GM21367 (cell line): Measurements from ENCODE around the gene FMNL1.
"Not testable (repeated sequence)": the region's sequence is repeated elsewhere in the genome, so short reads cannot be mapped to it uniquely, and the experiment has no call there.

ENCODE experiments used
- ATAC-seq: cut with Tn5 transposase; IDR thresholded peaks from one replicate; pipeline ENCODE4 v1.9.1; 2021; ENCODE audit not compliant: unreplicated experiment

The FMNL1 gene, protein sequence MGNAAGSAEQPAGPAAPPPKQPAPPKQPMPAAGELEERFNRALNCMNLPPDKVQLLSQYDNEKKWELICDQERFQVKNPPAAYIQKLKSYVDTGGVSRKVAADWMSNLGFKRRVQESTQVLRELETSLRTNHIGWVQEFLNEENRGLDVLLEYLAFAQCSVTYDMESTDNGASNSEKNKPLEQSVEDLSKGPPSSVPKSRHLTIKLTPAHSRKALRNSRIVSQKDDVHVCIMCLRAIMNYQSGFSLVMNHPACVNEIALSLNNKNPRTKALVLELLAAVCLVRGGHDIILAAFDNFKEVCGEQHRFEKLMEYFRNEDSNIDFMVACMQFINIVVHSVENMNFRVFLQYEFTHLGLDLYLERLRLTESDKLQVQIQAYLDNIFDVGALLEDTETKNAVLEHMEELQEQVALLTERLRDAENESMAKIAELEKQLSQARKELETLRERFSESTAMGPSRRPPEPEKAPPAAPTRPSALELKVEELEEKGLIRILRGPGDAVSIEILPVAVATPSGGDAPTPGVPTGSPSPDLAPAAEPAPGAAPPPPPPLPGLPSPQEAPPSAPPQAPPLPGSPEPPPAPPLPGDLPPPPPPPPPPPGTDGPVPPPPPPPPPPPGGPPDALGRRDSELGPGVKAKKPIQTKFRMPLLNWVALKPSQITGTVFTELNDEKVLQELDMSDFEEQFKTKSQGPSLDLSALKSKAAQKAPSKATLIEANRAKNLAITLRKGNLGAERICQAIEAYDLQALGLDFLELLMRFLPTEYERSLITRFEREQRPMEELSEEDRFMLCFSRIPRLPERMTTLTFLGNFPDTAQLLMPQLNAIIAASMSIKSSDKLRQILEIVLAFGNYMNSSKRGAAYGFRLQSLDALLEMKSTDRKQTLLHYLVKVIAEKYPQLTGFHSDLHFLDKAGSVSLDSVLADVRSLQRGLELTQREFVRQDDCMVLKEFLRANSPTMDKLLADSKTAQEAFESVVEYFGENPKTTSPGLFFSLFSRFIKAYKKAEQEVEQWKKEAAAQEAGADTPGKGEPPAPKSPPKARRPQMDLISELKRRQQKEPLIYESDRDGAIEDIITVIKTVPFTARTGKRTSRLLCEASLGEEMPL

DNA sequence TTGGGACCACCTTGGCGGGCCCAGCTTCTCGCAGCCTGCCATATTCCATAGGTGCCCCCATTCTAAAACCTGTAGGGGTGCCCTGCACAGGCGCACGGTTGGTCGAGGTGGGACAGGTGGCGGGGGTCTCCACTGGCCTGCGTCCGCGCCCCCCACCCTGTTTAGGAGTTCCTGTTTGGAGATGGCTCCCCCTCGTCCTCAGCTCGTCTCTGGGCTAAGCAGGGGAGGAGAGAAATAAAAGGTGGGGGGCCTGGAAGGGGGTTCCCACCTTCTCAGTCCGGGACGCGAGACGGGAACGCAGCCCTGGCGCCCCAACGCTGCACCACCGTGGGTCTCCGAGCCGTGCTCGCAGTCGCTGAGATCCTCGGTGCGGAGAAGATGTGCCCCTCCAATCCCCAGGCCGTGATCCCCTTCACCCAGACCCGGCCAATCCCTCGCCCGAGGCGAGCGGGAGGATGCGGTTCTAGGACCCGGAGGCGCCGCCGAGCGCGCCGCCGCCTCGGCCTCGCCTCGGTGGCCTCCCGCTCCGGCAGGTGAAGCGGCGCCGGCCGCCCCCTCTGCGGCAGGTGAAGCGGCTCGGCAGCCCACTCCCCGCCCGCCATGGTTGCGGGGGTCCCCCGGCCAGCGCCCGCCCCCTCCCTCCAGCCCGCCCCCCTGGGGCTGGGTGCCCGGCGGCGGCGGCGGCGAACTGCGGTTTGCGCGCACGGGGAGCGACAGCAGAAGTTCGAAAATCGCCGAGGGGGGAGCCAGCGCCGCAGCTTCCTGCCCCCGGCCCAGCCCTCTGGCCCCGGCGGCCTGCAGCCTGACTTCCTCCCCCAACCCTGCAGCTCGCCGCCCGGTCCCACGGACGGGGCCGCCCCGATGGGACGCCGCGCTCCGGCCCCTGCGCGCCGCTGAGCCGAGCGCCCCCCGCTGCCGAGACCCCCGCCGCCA is at the start of gene FMNL1:
TSS of gene FMNL1 (plus strand) at position 805 of the 933 bp plus-strand sequence. CDS start 240 bp downstream, outside the sequence.
- no peak for ATAC-seq

DNA sequence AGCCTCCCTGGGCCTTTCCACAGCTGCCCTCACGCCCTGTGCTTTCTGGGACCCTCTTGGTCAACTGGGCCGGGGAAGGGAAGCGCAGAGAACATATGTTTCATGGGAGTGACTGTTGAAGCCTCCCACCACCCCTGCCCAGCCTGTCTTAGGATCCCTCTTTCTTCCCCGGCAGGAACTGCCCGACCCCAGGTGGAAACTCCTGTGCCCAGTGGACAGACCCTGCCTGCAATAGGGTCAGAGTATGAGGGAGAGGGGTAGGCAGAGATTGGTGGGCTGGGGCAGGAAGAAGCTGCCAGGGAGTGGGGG is 49.5 kb upstream of the FMNL1 start:
- no peak for ATAC-seq

DNA sequence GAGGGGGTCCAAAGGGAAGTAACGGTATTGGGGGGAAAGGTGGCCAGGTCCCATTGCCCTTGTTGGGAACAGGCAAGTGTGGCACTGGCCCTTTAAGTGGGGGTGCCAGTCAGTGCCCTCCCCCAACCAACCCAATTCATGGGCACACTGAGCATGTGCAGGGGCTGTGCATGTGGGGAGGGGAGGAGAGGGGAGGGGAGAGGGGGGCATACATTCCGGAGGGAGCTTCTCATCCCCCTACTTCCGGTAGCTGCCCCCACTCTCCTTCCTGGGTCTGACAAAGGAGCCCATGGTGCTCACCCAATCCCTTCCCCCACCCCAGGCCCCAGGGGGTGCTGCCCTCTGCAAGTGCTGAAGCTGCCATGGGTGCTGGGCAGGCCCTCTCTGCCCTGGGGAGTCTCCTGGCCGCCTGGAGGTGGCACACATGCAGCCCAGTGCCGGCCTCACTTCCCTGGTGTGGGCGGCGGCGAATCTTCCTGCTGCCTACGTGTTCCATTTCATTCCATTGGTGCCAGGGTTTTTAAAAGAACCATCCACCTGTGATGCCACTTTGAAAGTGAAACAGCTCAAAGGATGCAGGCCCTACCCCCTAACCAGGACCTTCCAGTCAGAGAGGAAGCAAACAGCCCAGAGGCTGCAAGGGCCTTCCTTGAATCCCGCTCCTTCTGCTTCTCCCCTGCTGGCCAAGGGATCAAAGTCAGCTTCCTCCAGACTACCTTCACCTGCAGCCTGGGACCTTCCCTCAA is 49.0 kb upstream of the FMNL1 start:
- no peak for ATAC-seq

DNA sequence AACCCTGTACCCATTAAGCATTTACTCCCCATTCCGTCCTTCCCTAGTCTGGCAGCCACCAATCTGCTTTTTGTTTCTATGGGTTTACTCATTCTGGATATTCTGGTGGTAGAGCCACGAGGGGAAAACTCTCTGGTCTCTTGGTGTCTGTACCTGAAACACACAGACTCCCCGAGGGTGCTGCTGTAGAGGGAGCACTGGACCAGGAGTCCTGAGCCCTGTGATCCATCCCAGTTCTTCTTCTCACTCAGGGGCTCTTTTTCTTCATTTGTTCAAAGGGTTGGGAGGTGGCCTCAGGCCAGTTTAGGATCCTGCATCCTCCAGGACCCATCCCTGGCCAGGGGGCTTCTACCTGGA is 45.9 kb upstream of the FMNL1 start:
- no peak for ATAC-seq

DNA sequence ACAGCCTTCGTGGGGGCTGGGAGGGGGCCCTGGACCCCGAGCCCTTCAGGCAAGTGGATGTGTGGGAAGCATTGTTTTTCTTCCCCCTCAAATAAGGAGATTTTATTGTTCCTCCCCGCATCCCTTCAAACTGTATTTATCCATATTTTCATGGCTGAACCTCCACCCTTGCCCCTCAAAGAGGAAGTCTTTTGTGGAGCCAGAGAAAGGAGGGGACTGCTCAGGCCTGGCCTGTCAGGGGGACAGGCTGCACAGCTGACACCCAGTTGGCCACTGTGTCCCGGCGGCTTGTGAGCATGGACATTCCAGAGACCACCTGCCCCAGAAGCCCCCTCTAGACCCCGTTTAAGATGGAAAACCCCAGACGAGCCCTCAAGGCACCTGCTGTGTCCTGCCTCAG is 44.1 kb upstream of the FMNL1 start:
- ATAC-seq, result no peak

DNA sequence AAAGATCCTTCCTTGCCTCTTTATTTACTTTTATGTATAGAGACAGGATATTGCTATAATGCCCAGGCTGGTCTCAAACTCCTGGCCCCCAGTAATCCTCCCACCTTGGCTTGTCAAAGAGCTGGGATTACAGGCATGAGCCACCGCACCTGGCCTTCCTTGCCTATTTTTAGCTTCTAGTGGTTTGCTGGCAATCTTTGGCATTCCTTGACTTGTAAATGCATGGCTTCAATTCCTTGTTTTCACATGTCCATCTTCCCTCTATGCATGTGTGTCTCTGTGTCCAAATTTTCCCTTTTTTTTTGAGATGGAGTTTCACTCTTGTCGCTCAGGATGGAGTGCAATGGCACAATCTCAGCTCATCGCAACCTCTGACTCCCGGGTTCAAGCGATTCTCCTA is 37.5 kb upstream of the FMNL1 start:
- no peak for ATAC-seq

DNA sequence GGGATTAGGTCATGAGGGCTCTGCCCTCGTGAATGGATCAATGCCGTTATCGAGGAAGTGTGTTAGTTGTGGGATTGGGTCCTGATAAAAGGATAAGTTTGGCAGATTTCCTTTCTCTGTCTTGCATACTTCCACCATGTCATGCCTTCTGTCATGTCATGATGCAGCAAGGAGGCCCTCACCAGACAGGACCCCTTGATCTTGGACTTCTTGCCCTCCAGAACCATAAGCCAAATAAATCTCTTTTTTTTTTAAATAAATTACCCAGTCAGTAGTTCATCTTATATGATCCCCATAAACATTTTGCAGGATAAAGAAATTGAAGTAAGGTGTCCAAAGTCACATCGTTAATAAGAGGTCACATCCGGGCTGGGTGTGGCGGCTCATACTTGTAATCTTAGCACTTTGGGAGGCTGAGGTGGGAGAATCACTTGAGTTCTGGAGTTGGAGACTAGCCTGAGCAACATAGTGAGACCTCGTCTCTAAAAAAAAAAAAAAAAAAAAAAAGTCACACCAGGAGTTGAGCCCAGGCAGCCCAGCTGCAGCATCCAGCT is 34.8 kb upstream of the FMNL1 start:
- ATAC-seq, result no peak

DNA sequence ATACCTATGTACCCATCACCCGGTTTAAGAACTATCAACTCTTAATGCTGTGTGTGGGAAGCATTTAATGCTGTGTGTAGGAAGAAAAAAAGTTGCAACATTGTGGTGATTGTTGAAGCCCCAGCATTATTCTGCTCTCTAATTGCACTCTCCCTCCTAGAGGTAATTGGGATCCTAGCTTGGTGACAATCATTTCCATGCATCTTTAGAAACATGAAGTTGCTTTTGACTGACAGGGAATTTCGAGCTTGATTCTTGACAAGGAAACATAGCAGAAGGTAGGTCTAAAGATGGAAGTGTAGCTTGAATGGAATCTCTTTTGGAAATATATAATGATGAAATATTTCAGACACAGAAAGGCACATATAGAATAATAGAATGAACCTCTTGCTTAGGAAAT is 32.7 kb upstream of the FMNL1 start:
- no peak for ATAC-seq

DNA sequence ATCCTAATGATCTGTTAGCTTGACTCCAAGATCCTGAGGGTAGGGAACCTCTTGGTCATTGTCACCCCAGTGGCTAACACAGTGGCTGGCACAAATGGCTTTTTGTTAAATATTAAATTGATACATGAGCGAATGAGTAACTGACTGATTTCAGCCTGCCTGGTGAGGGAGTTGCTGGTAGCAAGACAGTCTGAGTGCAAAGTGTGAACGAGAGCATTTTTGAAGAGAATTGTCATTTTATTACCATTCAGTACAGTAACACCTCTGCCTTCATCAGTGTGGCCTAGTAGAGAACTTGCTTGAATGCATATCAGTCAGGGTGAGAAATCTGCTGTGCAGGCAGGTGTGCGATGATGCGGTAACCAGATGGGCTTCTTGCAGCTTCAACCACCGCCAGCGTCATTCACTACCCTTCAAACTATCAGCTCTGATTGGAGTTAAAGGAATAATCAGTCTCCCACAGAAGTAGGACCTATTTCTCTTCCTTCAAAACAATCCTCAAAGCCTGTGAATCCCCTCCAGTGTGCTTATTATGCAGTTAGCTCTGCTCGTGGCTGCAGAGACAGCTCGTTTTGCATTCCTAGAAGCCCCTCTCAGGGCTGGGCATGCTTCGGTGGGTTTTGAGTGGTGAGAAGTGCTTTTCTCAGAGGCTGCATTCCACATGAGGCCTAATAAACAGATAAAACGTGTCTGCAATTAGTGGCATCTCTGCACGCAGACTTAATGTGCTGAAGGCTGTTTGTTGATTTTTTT is 31.0 kb upstream of the FMNL1 start:
- ATAC-seq, result no peak

DNA sequence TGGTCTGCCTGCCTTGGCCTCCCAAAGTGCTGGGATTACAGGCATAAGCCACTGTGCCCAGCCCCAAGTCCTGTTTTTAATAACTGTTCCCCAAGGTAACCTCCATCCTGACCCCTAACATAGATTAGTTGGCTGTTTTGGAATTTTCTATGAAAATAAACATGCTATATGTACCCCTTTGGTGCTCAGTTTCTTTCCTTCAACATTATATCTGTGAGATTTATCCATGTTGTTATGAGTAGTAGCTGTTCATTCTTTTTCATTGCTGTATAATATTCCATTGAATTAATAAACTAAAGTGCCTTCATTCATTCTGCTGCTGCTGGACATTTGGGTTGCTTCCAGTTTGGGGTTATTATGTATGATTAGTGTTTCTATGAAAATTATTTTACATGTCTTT is 26.3 kb upstream of the FMNL1 start:
- no peak for ATAC-seq

DNA sequence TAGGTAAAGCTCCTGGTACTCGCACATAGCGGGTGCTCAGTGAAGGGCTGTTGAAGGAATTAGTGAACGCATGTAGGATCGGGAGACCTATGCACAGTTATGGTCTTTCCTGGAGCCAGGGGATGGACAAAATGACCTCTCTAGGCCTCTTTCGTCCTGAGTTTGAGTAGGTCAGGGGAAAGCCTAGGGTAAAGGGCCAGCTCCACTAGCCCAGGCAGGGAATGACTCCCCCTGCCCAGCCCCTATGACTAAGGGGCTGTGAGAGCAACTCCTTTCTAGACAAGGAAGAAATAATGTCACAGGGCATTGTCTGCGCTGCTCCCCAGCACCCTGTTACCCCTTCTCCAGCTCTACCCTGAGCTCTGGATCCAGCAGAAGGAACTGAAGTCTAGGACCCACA is 24.6 kb upstream of the FMNL1 start:
- no peak for ATAC-seq

DNA sequence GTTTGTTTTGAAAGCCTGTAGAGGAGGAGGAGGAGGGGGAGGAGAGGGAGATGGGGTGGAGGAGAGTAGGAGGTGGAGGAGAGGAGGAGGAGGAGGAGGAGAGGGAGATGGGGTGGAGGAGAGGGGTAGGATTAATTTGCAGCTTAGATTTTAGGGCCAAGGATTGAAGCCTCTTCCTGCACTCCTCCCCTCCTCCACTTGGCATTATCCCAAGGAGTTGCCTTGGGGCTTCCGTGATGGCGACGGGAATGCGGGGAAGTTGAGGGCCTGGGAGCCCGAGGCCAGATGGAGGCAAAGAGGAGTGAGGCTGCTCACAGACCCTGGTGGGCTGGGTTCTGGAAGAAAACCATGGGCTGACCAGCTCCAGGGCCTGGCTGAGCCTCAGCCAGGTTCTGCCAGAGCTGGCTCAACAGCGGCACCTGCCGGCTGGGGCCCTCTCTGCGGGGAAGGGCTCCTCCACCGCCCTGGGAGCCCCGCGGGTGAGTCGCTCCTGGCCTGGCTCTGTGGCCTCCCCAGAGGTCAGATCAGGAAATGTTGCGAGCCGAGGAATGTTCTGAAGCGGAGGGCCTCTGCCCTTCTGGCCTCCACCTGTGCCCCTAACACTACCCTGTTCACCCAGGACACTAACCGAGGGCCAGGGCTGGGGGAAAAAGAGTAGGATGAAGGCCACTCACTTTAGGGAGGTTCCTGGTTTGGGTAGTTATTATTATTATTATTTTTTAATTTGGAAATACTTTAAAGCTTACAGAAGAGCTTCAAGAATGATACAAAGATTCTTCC is 23.9 kb upstream of the FMNL1 start:
- peak; percentile 73 for ATAC-seq

DNA sequence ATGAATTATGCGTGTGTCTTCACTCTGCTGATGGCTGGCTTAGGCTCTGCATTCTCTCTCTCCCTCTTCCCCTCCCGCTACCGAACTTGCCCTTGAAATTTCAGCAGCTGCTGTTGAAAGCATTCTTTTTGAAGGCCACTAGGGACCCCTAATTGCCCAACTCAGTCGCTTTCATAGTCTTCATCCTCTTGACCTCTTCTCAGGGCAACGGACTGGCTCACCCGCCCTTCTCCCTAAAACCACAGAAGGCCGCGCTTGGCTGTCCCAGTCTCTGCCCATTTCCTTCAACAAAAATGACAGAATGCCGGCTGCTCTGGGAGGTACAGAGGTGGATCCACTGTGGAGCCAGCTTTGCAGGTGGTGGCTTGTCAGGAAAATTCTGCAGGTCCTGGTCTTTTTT is 21.0 kb upstream of the FMNL1 start:
- no peak for ATAC-seq

DNA sequence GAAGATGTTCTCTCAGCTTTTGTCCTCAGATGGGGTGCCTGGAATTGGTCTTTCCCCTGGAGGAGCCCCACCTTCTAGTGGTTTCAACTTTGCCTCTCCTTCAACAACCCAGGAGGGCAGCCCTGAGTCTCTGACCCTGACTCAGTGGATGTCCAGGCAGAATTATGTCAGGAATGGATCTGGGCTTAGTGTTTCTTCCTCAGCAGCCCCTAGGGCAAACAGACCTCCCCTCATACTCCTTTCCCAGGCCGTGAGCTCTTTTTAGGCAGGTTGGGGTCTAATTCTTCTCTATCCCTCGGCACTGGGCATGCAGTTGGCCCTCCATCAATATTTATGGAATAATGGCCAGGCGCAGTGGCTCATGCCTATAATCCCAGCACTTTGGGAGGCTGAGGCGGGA is 20.2 kb upstream of the FMNL1 start:
- no peak for ATAC-seq

DNA sequence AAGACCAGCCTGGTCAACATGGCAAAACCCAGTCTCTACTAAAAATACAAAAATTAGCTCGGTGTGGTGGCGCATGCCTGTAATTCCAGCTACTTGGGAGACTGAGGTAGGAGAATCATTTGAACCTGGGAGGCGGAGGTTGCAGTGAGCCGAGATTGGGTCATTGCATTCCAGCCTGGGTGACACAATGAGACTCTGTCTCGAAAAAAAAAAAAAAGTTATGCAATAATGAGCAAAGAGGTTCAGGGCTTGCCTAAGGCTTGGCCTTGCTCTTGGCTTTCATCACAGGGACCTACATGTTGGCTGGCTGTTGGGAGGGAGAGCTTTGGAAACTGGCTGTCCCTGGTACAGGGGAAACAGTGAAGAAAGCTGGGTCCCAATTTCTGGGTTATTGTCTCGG is 19.8 kb upstream of the FMNL1 start:
- ATAC-seq, result not testable (repeated sequence)

DNA sequence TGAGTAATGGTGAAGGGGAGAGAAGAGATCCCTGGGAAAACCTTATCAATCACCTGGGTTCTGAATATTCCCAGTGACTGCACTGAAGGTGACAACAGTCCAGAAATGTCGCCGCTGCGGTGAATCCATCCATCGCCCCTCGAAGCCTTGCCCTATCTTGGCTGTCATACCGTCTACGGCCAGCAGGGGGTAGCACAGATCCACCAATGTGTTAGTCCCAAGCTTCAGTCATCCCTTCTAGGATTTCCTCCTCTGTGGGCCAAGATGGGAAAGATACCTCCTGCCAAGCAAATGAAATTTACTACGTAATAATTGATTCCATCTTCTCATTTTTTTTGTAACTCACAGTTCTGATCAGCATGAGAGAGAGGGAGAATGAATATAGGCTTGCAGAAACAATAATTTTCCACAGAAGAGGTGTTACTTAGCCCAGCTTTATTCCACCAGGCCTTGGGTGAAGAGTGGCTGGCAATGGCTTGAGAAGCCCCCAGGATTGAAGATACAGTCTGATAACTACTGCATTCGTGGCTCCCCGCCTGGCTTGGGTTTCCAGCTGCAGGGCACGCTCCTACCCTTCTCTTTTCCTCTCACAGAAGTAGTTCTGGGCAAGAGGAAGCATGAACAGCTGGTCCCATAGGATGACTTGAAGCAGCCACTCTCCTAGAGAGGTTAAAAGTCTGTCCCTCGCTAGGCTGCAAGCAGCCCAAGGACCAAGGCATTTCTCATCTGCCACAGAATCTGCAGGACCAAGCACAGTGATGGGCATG is 2.6 kb upstream of the FMNL1 start:
- ATAC-seq, result no peak

DNA sequence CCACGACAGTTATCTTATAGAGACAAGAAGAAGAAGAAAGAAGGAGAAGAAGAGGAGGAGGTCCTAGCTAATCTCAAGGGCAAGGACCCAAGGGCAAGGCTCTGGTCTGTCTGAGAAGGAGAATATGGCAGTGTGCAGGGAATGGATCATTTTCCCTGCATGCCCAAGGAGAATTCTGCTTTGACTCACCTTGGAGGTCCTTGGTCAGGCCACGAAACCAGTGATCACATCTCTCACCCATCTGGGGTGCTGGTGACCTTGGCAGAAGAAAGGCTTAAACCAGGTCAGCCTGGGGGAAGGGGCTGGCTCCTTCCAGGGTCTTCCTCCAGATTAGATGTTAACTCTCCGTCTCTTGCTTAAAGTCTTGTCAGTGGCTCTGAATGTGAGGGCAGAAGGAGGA is 1.6 kb upstream of the FMNL1 start:
- ATAC-seq, result no peak

DNA sequence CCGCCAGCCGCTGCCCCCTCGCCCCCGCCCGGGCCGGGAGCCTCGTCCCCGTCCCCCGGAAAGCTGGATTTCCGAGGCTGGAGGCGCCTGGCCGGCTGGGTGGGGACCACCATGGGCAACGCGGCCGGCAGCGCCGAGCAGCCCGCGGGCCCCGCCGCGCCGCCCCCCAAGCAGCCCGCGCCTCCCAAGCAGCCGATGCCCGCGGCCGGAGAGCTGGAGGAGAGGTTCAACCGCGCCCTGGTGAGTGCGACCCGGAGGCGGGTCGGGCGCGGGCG is 266 bp downstream of the FMNL1 start:
- ATAC-seq, result no peak
